IMR-90 (cell line): Measurements from ENCODE around the gene ACKR2. TPM values are rescaled to one million over a fixed set of nuclear protein-coding genes. Genes with fewer than 3 reads are reported as not detected.

Source experiments
- ATAC-seq: fragments of 200-7000 bp; cut with Tn5 transposase; 2 replicates; pipeline ENCODE4 v1.9.1; 2020; ENCODE audit warnings: low read depth, mild to moderate bottlenecking, moderate library complexity
- BruUV-seq: library from RNA; stranded (reverse); fragments of 400-500 nt; replicated peaks from 2 replicates; lab custom pipeline; 2021; lab: Mats Ljungman, UMichigan
- CTCF ChIA-PET: fragments of 300-600 bp; formaldehyde crosslinking; extraction: SDS; loops from one replicate; lab custom pipeline; 2021; ENCODE audit warnings: antibody characterized with exemption; lab: Yijun Ruan, JAX
- POLR2A ChIA-PET: fragments of 300-600 bp; sonication (Branson Sonifier 250); formaldehyde crosslinking; loops from one replicate; lab custom pipeline; 2022; ENCODE audit warnings: antibody characterized with exemption; ENCODE audit not compliant: unreplicated experiment; lab: Charles Lee
- DNase-seq: peaks from one replicate; pipeline ENCODE4 v3.0.0; 2013
- H2AFZ ChIP-seq: replicated peaks from 2 replicates; pipeline ENCODE3; 2013; ENCODE audit warnings: low read length, mild to moderate bottlenecking; ENCODE audit not compliant: poor library complexity
- H2AK5ac ChIP-seq: 2 replicates; pipeline ENCODE4 v1.6.1; 2013; ENCODE audit warnings: low read depth, low read length, inconsistent platforms
- H2AK9ac ChIP-seq: replicated peaks from 2 replicates; pipeline ENCODE3; 2013; ENCODE audit warnings: mild to moderate bottlenecking, low read depth, low read length, moderate library complexity; ENCODE audit not compliant: poor library complexity
- H2BK120ac ChIP-seq: 2 replicates; pipeline ENCODE4 v1.6.1; 2013; ENCODE audit warnings: low read depth, low read length, inconsistent platforms
- H2BK15ac ChIP-seq: 3 replicates; pipeline ENCODE4 v1.6.1; 2013; ENCODE audit warnings: low read depth, low read length, inconsistent platforms
- H2BK20ac ChIP-seq: 2 replicates; pipeline ENCODE4 v1.6.1; 2013; ENCODE audit warnings: low read depth, mild to moderate bottlenecking, inconsistent platforms, low read length, moderate library complexity
- H2BK5ac ChIP-seq: 2 replicates; pipeline ENCODE4 v1.6.1; 2013; ENCODE audit warnings: mild to moderate bottlenecking, low read depth, low read length, inconsistent platforms; ENCODE audit not compliant: poor library complexity, severe bottlenecking
- H3K14ac ChIP-seq: replicated peaks from 2 replicates; pipeline ENCODE4 v1.6.1; 2013; ENCODE audit warnings: low read depth, low read length, inconsistent platforms
- H3K18ac ChIP-seq: 2 replicates; pipeline ENCODE4 v1.6.1; 2013; ENCODE audit warnings: low read depth, low read length, control low read depth
- H3K23ac ChIP-seq: 2 replicates; pipeline ENCODE4 v1.6.1; 2013; ENCODE audit warnings: low read depth, low read length, inconsistent platforms
- H3K27ac ChIP-seq: 2 replicates; pipeline ENCODE4 v1.5.1; 2013; ENCODE audit warnings: mild to moderate bottlenecking, control low read depth, low read length; ENCODE audit not compliant: insufficient read depth
- H3K27me3 ChIP-seq: 2 replicates; pipeline ENCODE4 v1.6.1; 2013; ENCODE audit warnings: low read length; ENCODE audit not compliant: control insufficient read depth, insufficient read depth
- H3K36me3 ChIP-seq: 2 replicates; pipeline ENCODE4 v1.6.1; 2013; ENCODE audit warnings: low read length, mixed read lengths; ENCODE audit not compliant: control insufficient read depth, insufficient read depth
- H3K4ac ChIP-seq: 2 replicates; pipeline ENCODE4 v1.6.1; 2013; ENCODE audit warnings: low read depth, low read length, inconsistent platforms
- H3K4me1 ChIP-seq: 2 replicates; pipeline ENCODE4 v1.6.1; 2013; ENCODE audit warnings: low read length, mixed read lengths; ENCODE audit not compliant: control insufficient read depth, insufficient read depth
- H3K4me2 ChIP-seq: 2 replicates; pipeline ENCODE4 v1.6.1; 2013; ENCODE audit warnings: low read depth, mild to moderate bottlenecking, control low read depth, low read length, moderate library complexity
- H3K4me3 ChIP-seq: 2 replicates; pipeline ENCODE4 v1.5.1; 2013; ENCODE audit warnings: low read depth, mild to moderate bottlenecking, control low read depth, low read length, moderate library complexity; ENCODE audit not compliant: insufficient read depth
- H3K56ac ChIP-seq: 2 replicates; pipeline ENCODE4 v1.6.1; 2013; ENCODE audit warnings: low read length, inconsistent platforms; ENCODE audit not compliant: insufficient read depth; ENCODE audit errors: extremely low read depth
- H3K79me1 ChIP-seq, 2 experiments: 2 replicates each; pipeline ENCODE4 v1.6.1; 2013; ENCODE audit warnings: low read length in 2 of 2, inconsistent platforms in 1 of 2, low read depth in 1 of 2
- H3K9ac ChIP-seq: 2 replicates; pipeline ENCODE4 v1.6.1; 2013; ENCODE audit warnings: low read depth, low read length, control low read depth
- H3K9me1 ChIP-seq: 2 replicates; pipeline ENCODE4 v1.6.1; 2013; ENCODE audit warnings: low read length, inconsistent platforms; ENCODE audit not compliant: insufficient read depth
- H3K9me3 ChIP-seq: 2 replicates; pipeline ENCODE4 v1.6.1; 2013; ENCODE audit warnings: low read length; ENCODE audit not compliant: control insufficient read depth, insufficient read depth
- H4K20me1 ChIP-seq: 2 replicates; pipeline ENCODE4 v1.6.1; 2013; ENCODE audit warnings: low read length, inconsistent platforms; ENCODE audit not compliant: insufficient read depth
- H4K5ac ChIP-seq: 2 replicates; pipeline ENCODE4 v1.6.1; 2013; ENCODE audit warnings: mild to moderate bottlenecking, low read depth, low read length, control low read depth
- H4K8ac ChIP-seq, 2 experiments: 2 replicates each; pipeline ENCODE4 v1.6.1; 2013; ENCODE audit warnings: low read depth in 2 of 2, low read length in 2 of 2, control low read depth in 1 of 2, inconsistent platforms in 1 of 2
- H4K91ac ChIP-seq: 2 replicates; pipeline ENCODE4 v1.6.1; 2013; ENCODE audit warnings: low read depth, low read length, inconsistent platforms; ENCODE audit not compliant: insufficient read depth
- ELK1 ChIP-seq: fragments of 150-350 bp; IDR thresholded peaks from 2 replicates; pipeline ENCODE4 v1.6.1; 2016; ENCODE audit warnings: low read depth, mild to moderate bottlenecking, low read length, moderate library complexity, borderline replicate concordance
- RFX5 ChIP-seq: IDR thresholded peaks from 2 replicates; pipeline ENCODE4 v1.8.0; 2012; ENCODE audit warnings: low read depth, mild to moderate bottlenecking, low read length, moderate library complexity
- WGBS, 2 experiments: methylation state at CpG; one replicate each; pipeline versions ENCODE4 v1.1.5 to v1.1.7; 2013; ENCODE audit warnings: missing lambda C conversion rate in 2 of 2; ENCODE audit not compliant: insufficient read length in 1 of 2; ENCODE audit errors: extremely low coverage in 2 of 2; 5-methylcytosine and 5-hydroxymethylcytosine counted together
- dilution Hi-C: fragments of 300-500 bp; cut with HindIII; formaldehyde crosslinking; loops from one replicate; pipeline ENCODE4 v1.14.3; 2018; ENCODE audit warnings: low sequenced_read_pairs; ENCODE audit not compliant: unreplicated experiment
- in situ Hi-C: fragments of 300-500 bp; cut with MboI; formaldehyde crosslinking; loops from 3 replicates; pipeline ENCODE4 v1.14.3; 2019; ENCODE audit warnings: low sequenced_read_pairs, inconsistent platforms, mixed read lengths
- intact Hi-C: fragments of 100-400 bp; cut with micrococcal nuclease; formaldehyde crosslinking; loops from 2 replicates; pipeline ENCODE4 v1.10.0; 2022
- polyA plus RNA-seq, 3 experiments: library from polyadenylated mRNA; depleted of rRNA; stranded (reverse); fragments of >200 nt; gene quantifications; 2 replicates each; pipeline ENCODE4 v1.2.3, GENCODE V29; 2012; ENCODE audit warnings: low replicate concordance in 1 of 3
- total RNA-seq: library from RNA; depleted of rRNA; stranded (reverse); fragments of >200 nt; gene quantifications from 2 replicates; pipeline ENCODE4 v1.2.3, GENCODE V29; 2012

ACKR2 gene
- total and polyA plus RNA-seq, 2 of the 4 experiments (the other 2 are of a cell fraction) = 0.10 TPM; not detected in 1

GRCh38 chr3:42853739-42854302, 44.6 kb downstream of the ACKR2 start:
- Histone ChIP-seq H4K20me1 (no peaks in the 10 kb centered on the region), H3K4me2 (no peak overlapping the region), H4K91ac (no peak overlapping the region), H3K23ac (no peak overlapping the region), H3K4me1 (no peaks in the 10 kb centered on the region), H3K36me3 (no peaks in the 10 kb centered on the region), H2BK120ac (no peak overlapping the region), H3K14ac (no peak overlapping the region), H4K5ac (no peak overlapping the region), H3K56ac (no peak overlapping the region), H2BK15ac (no peak overlapping the region), H2BK20ac (no peak overlapping the region), H3K79me1 (no peaks in the 10 kb centered on the region), H3K27ac (no peak overlapping the region), H4K8ac (no peak overlapping the region), H2AK5ac (no peak overlapping the region), H3K9me3 (no peaks in the 10 kb centered on the region), H2BK5ac (no peak overlapping the region), H3K27me3 (peaks cover 44% of the 10 kb centered on the region), H3K18ac (no peak overlapping the region), H2AFZ (no peak overlapping the region), H3K9me1 (no peaks in the 10 kb centered on the region), H3K4ac (no peak overlapping the region), H2AK9ac (no peak overlapping the region), H3K9ac (no peak overlapping the region), H3K4me3 (no peak overlapping the region)
- POLR2A ChIA-PET = no interaction called here
- no peak for TF ChIP-seq ELK1
- TF ChIP-seq RFX5 = no peak
- intact Hi-C loops (no loop called here), in situ Hi-C loops (no loop called here), dilution Hi-C loops (no loop called here)
- BruUV-seq = no TSS peak
- WGBS, 2 experiments = 37% methylated on average over 2 of the region's 4 CpGs; no CpG with 5 or more reads in 1 of the 2 experiments
- CTCF ChIA-PET = no interaction called here
- no peak for ATAC-seq
- DNase-seq = no peak
